Spleen (tissue), 11 donors: ENCODE results near the gene DENND1B. TPM values are rescaled to one million over a fixed set of nuclear protein-coding genes. Genes with fewer than 3 reads are reported as not detected.

Experiments
- DNase-seq: peaks from one replicate; pipeline ENCODE4 v3.0.0-alpha.2; 2020
- H3K27ac ChIP-seq, 8 donors: fragments of 200-600 bp; sonication (generic) in 7 of 8; 1 replicate in 4 of 8; 2 replicates in 4 of 8; pipeline versions ENCODE4 v1.5.0 to v1.8.0; 2016 to 2021; ENCODE audit warnings: inconsistent platforms in 4 of 8, mild to moderate bottlenecking in 4 of 8, moderate library complexity in 1 of 8
- H3K27me3 ChIP-seq, 7 donors: fragments of 200-600 bp; sonication (generic) in 6 of 7; replicated peaks in 1 of 7; 1 replicate in 4 of 7; 2 replicates in 3 of 7; pipeline versions ENCODE4 v1.5.0 to v1.8.0; 2016 to 2021; ENCODE audit warnings: inconsistent platforms in 3 of 7, mild to moderate bottlenecking in 1 of 7
- H3K36me3 ChIP-seq, 6 donors: fragments of 200-600 bp; sonication (generic) in 5 of 6; 1 replicate in 4 of 6; 2 replicates in 2 of 6; pipeline versions ENCODE4 v1.5.0 to v1.8.0; 2016 to 2021; ENCODE audit warnings: inconsistent platforms in 2 of 6
- H3K4me1 ChIP-seq, 6 donors: fragments of 200-600 bp; sonication (generic) in 5 of 6; 1 replicate in 3 of 6; 2 replicates in 3 of 6; pipeline versions ENCODE4 v1.5.0 to v1.8.0; 2016 to 2021; ENCODE audit warnings: inconsistent platforms in 3 of 6
- H3K4me3 ChIP-seq, 8 donors: fragments of 200-600 bp; sonication (generic) in 7 of 8; 1 replicate in 4 of 8; 2 replicates in 4 of 8; pipeline versions ENCODE4 v1.5.0 to v1.8.0; 2016 to 2021; ENCODE audit warnings: inconsistent platforms in 4 of 8, mild to moderate bottlenecking in 4 of 8, moderate library complexity in 2 of 8
- H3K9me3 ChIP-seq, 8 donors: fragments of 200-600 bp; sonication (generic) in 7 of 8; 1 replicate in 4 of 8; 2 replicates in 4 of 8; pipeline versions ENCODE4 v1.5.0 to v1.8.0; 2016 to 2021; ENCODE audit warnings: inconsistent platforms in 4 of 8
- POLR2A ChIP-seq, 3 donors: fragments of 450-650 bp; IDR thresholded peaks; one replicate each; pipeline ENCODE4 v1.5.1; 2017; ENCODE audit warnings: antibody characterized with exemption in 3 of 3, mild to moderate bottlenecking in 1 of 3
- POLR2AphosphoS5 ChIP-seq, 3 donors: sonication (generic); formaldehyde crosslinking; IDR thresholded peaks; one replicate each; pipeline ENCODE4 v1.5.1; 2017; ENCODE audit warnings: antibody characterized with exemption in 3 of 3
- WGBS, 5 donors: extraction: QIAGEN DNeasy Blood & Tissue Kit in 3 of 5; methylation state at CpG; one replicate each; pipeline versions ENCODE4 v1.1.5 to v1.1.7; 2013 to 2018; 5-methylcytosine and 5-hydroxymethylcytosine counted together
- intact Hi-C: fragments of 100-400 bp; cut with DNase I; formaldehyde crosslinking; loops from one replicate; pipeline ENCODE4 v1.15.0; 2023; ENCODE audit warnings: low total_unique reads
- polyA plus RNA-seq, 3 donors: library from polyadenylated mRNA; stranded (reverse); fragments of 200-250 nt; gene quantifications; one replicate each; pipeline ENCODE4 v1.2.1, GENCODE V29; 2013
- total RNA-seq, 7 donors: library from RNA; depleted of rRNA in 3 of 7; stranded (reverse); fragments of >200 nt in 3 of 7; fragmentation: NEBNext Ultra II Directional in 4 of 7; extraction: Animal tissue kit (Norgen Biotek cat#: 25700) in 4 of 7; gene quantifications; one replicate each; pipeline versions ENCODE4 v1.1.0 to v1.2.1, GENCODE V29; 2016 to 2021
- TF ChIP-seq, protein P1 (sequence below), 11 experiments: fragments of 200-600 bp in 7 of 11; fragments of 450-650 bp in 4 of 11; sonication (generic) in 4 of 11; IDR thresholded peaks in 8 of 11; conservative IDR thresholded peaks in 3 of 11; 1 replicate in 7 of 11; 2 replicates in 4 of 11; pipeline versions ENCODE4 v1.4.0 to v1.8.0; 2016 to 2021; ENCODE audit warnings: antibody characterized with exemption in 11 of 11, inconsistent platforms in 4 of 11, mild to moderate bottlenecking in 1 of 11
- donor health status: healthy with polysubstance abuse.
- donor health status: DM: no; HTN: no; CAD: no; lungs with moderate emphysema.
- donor health status: DM: no; HTN: no; CAD: no.
- donor health status: Bipolar disorder and iron deficiency.
- donor health status: healthy.
- donor health status: DM: no; HTN: no; CAD: no.
- donor health status: DM: yes; HTN: yes; CAD: no.

DENND1B gene
- total and polyA plus RNA-seq, 10 donors = 2.8 to 31.8 (median 19.6) TPM

DNA sequence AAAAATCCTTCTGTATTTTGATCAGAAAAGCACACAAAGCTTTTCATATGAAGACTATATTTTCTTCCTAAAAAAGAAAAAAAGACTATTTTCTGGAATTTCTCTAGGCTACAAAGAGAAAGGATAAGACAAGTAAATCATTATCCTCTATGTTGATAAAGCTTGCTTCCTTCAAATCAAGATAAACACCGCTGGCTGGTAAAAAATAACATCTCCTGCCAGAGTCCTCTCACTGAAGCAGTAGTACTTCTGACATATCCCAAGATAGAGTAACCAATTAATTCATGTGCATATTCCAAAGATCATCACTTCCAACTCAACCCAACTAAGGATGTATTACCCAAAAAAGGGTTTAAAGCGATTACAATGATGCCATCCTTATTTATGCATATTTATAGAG lies 34.3 kb downstream of the DENND1B start:
- DNase-seq = no peak
- 85 to 96% (median 93%) methylated on average over 2 of the region's 2 CpGs for WGBS, 5 donors
- intact Hi-C loops = no loop called here
- peaks cover 0 to 35% (median 5%) of the 10 kb centered on the region in 6 donors for H3K4me1 ChIP-seq
- no peaks in the 10 kb centered on the region for H3K9me3 ChIP-seq
- H3K36me3 ChIP-seq = no peaks in the 10 kb centered on the region
- TF ChIP-seq, protein P1, sequence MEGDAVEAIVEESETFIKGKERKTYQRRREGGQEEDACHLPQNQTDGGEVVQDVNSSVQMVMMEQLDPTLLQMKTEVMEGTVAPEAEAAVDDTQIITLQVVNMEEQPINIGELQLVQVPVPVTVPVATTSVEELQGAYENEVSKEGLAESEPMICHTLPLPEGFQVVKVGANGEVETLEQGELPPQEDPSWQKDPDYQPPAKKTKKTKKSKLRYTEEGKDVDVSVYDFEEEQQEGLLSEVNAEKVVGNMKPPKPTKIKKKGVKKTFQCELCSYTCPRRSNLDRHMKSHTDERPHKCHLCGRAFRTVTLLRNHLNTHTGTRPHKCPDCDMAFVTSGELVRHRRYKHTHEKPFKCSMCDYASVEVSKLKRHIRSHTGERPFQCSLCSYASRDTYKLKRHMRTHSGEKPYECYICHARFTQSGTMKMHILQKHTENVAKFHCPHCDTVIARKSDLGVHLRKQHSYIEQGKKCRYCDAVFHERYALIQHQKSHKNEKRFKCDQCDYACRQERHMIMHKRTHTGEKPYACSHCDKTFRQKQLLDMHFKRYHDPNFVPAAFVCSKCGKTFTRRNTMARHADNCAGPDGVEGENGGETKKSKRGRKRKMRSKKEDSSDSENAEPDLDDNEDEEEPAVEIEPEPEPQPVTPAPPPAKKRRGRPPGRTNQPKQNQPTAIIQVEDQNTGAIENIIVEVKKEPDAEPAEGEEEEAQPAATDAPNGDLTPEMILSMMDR (IDR thresholded peaks at IDR 0.05 in 8 of 11, conservative IDR thresholded peaks at IDR 0.05 in 3 of 11) = no peak
- TF ChIP-seq POLR2A (IDR thresholded peaks at IDR 0.05) = no peak
- TF ChIP-seq POLR2AphosphoS5 (IDR thresholded peaks at IDR 0.05) = no peak
- H3K4me3 ChIP-seq = no peak overlapping the region
- H3K27ac ChIP-seq = no peak overlapping the region
- no peaks in the 10 kb centered on the region for H3K27me3 ChIP-seq

- H3K4me1 ChIP-seq = peaks cover 0 to 23% (median 5%) of the 10 kb centered on the region in 6 donors
- intact Hi-C loops = no loop called here
- H3K27me3 ChIP-seq = no peaks in the 10 kb centered on the region
- WGBS, 5 donors = 0 to 57% (median 38%) methylated on average over 1 of the region's 1 CpG
- no peak for DNase-seq
- no peak overlapping the region for H3K27ac ChIP-seq
- H3K9me3 ChIP-seq = no peaks in the 10 kb centered on the region
- H3K36me3 ChIP-seq = peaks cover 0 to 4% (median 0%) of the 10 kb centered on the region in 6 donors
- TF ChIP-seq, protein P1 (IDR thresholded peaks at IDR 0.05 in 8 of 11, conservative IDR thresholded peaks at IDR 0.05 in 3 of 11) = no peak
- TF ChIP-seq POLR2AphosphoS5 (IDR thresholded peaks at IDR 0.05) (no peak), POLR2A (IDR thresholded peaks at IDR 0.05) (no peak)
- no peak overlapping the region for H3K4me3 ChIP-seq
Measured at GRCh38 chr1:197738927-197739326, 36.4 kb downstream of the DENND1B start.

- intact Hi-C loops = no loop called here
- H3K36me3 ChIP-seq = peaks cover 0 to 4% (median 0%) of the 10 kb centered on the region in 6 donors
- 60 to 77% (median 63%) methylated on average over 1 of the region's 1 CpG for WGBS, 5 donors
Measured at GRCh38 chr1:197737916-197738315, 37.4 kb downstream of the DENND1B start.

DNA sequence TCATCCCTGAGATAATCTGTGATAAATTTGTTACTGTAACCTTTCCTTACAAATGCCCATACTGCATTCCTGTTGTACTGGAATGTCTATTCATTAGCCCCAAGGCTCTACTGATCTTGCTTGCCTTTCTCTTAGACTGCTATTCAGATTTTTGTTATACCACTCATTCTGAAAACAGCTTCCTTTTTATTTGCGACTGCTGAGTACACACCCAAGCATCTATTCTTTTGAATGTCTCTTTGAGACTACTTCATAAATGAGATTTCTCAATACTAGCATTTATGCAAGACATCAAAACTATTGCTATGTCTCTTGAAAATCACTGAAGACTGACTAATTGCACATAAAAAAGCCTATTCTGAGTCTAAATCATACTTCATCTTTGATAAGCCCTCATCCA lies 38.6 kb downstream of the DENND1B start:
- H3K9me3 ChIP-seq = no peaks in the 10 kb centered on the region
- TF ChIP-seq POLR2AphosphoS5 (IDR thresholded peaks at IDR 0.05) (no peak), POLR2A (IDR thresholded peaks at IDR 0.05) (no peak)
- TF ChIP-seq, protein P1 (IDR thresholded peaks at IDR 0.05 in 8 of 11, conservative IDR thresholded peaks at IDR 0.05 in 3 of 11) = no peak
- H3K36me3 ChIP-seq = peaks cover 0 to 4% (median 0%) of the 10 kb centered on the region in 6 donors
- intact Hi-C loops = no loop called here
- peaks cover 0 to 23% (median 3%) of the 10 kb centered on the region in 6 donors for H3K4me1 ChIP-seq
- no peak for DNase-seq
- H3K4me3 ChIP-seq = no peak overlapping the region
- WGBS, 5 donors = 23 to 71% (median 39%) methylated on average over 1 of the region's 1 CpG
- no peak overlapping the region for H3K27ac ChIP-seq
- H3K27me3 ChIP-seq = no peaks in the 10 kb centered on the region

More at GRCh38 chr1:197737916-197738315, 37.4 kb downstream of the DENND1B start:
- no peak overlapping the region for H3K27ac ChIP-seq
- no peaks in the 10 kb centered on the region for H3K9me3 ChIP-seq
- no peaks in the 10 kb centered on the region for H3K27me3 ChIP-seq
- H3K4me3 ChIP-seq = no peak overlapping the region
- TF ChIP-seq POLR2A (IDR thresholded peaks at IDR 0.05) = no peak
- no peak for TF ChIP-seq POLR2AphosphoS5 (IDR thresholded peaks at IDR 0.05)
- TF ChIP-seq, protein P1 (IDR thresholded peaks at IDR 0.05 in 8 of 11, conservative IDR thresholded peaks at IDR 0.05 in 3 of 11) = no peak
- no peak for DNase-seq
- H3K4me1 ChIP-seq = peaks cover 0 to 23% (median 5%) of the 10 kb centered on the region in 6 donors
